ENCODE results near the gene SV2C.

GRCh38 chr5:76213858-76214257, 130.7 kb downstream of the SV2C start:
- TF ChIP-seq POLR2A (IDR thresholded peaks at IDR 0.05) (no peak), CTCF (IDR thresholded peaks at IDR 0.05) (no peak)

Measured in vagina (tissue), 2 donors.